Central memory CD8-positive, alpha-beta T cell (primary cell): Measurements from ENCODE around the gene TRIM58.

Source experiments
- ATAC-seq: fragments of 150-1000 bp; cut with Tn5 transposase; replicated peaks from 2 replicates; pipeline ENCODE4 v1.10.0; 2022; ENCODE audit warnings: mild to moderate bottlenecking, moderate FRiP score, moderate number of reproducible peaks; ENCODE audit not compliant: poor library complexity, severe bottlenecking; ENCODE audit errors: extremely low read depth
- DNase-seq, 2 donors: peaks; one replicate each; pipeline ENCODE4 v3.0.0; 2021; ENCODE audit warnings: low spot score in 2 of 2
- H3K27ac Mint-ChIP-seq: one replicate; pipeline ENCODE4 v1.8.0; 2022; ENCODE audit warnings: low read depth, mild to moderate bottlenecking, moderate library complexity, mixed read lengths
- H3K27me3 Mint-ChIP-seq: one replicate; pipeline ENCODE4 v1.8.0; 2022; ENCODE audit warnings: mixed read lengths
- H3K36me3 Mint-ChIP-seq: one replicate; pipeline ENCODE4 v1.8.0; 2022; ENCODE audit warnings: mild to moderate bottlenecking, moderate library complexity, mixed read lengths; ENCODE audit not compliant: insufficient read depth
- H3K4me1 Mint-ChIP-seq: one replicate; pipeline ENCODE4 v1.8.0; 2022; ENCODE audit warnings: mixed read lengths
- H3K4me3 Mint-ChIP-seq: one replicate; pipeline ENCODE4 v1.8.0; 2022; ENCODE audit warnings: mild to moderate bottlenecking, moderate library complexity, mixed read lengths
- H3K9me3 Mint-ChIP-seq: one replicate; pipeline ENCODE4 v1.8.0; 2022; ENCODE audit warnings: mixed read lengths

TRIM58 gene

GRCh38 chr1:247905910-247906503, 49.0 kb downstream of the TRIM58 start:
- H3K9me3 Mint-ChIP-seq, result peaks cover 6% of the 10 kb centered on the region
- H3K36me3 Mint-ChIP-seq, result peaks cover 3% of the 10 kb centered on the region
- no peaks in the 10 kb centered on the region for H3K27me3 Mint-ChIP-seq
- DNase-seq (no peak), ATAC-seq (no peak)
- H3K4me3 Mint-ChIP-seq, result peak overlapping the region; percentile 86
- H3K27ac Mint-ChIP-seq, result peak overlapping the region; percentile 99
- peaks cover 25% of the 10 kb centered on the region for H3K4me1 Mint-ChIP-seq

- H3K27me3 Mint-ChIP-seq, result no peaks in the 10 kb centered on the region
- H3K9me3 Mint-ChIP-seq, result peaks cover 6% of the 10 kb centered on the region
- H3K36me3 Mint-ChIP-seq, result peaks cover 3% of the 10 kb centered on the region
- DNase-seq (no peak), ATAC-seq (no peak)
- peak overlapping the region; percentile 99 for H3K27ac Mint-ChIP-seq
- peak overlapping the region; percentile 86 for H3K4me3 Mint-ChIP-seq
- peaks cover 25% of the 10 kb centered on the region for H3K4me1 Mint-ChIP-seq
Measured at GRCh38 chr1:247906504-247907047, 49.6 kb downstream of the TRIM58 start.

GRCh38 chr1:247908766-247909165, 51.8 kb downstream of the TRIM58 start:
- Mint-ChIP-seq H3K36me3 (peaks cover 3% of the 10 kb centered on the region), H3K27me3 (peaks cover 12% of the 10 kb centered on the region), H3K4me3 (no peak overlapping the region), H3K27ac (no peak overlapping the region), H3K4me1 (peaks cover 25% of the 10 kb centered on the region), H3K9me3 (peaks cover 6% of the 10 kb centered on the region)
- no peak for ATAC-seq
- no peak for DNase-seq

GRCh38 chr1:247913786-247914185, 56.8 kb downstream of the TRIM58 start:
- Mint-ChIP-seq H3K27me3 (peaks cover 20% of the 10 kb centered on the region), H3K9me3 (no peaks in the 10 kb centered on the region), H3K4me1 (no peaks in the 10 kb centered on the region), H3K27ac (no peak overlapping the region), H3K36me3 (no peaks in the 10 kb centered on the region), H3K4me3 (no peak overlapping the region)
- ATAC-seq, result no peak
- no peak for DNase-seq

- Mint-ChIP-seq H3K9me3 (no peaks in the 10 kb centered on the region), H3K4me1 (no peaks in the 10 kb centered on the region), H3K36me3 (no peaks in the 10 kb centered on the region), H3K4me3 (no peak overlapping the region), H3K27ac (no peak overlapping the region), H3K27me3 (peaks cover 20% of the 10 kb centered on the region)
- no peak for ATAC-seq
- no peak for DNase-seq
Measured at GRCh38 chr1:247914941-247915662, 58.1 kb downstream of the TRIM58 start.

- DNase-seq (no peak), ATAC-seq (no peak)
- Mint-ChIP-seq H3K27me3 (peaks cover 7% of the 10 kb centered on the region), H3K4me1 (no peaks in the 10 kb centered on the region), H3K36me3 (no peaks in the 10 kb centered on the region), H3K9me3 (no peaks in the 10 kb centered on the region), H3K27ac (no peak within 1 kb of the TSS), H3K4me3 (no peak within 1 kb of the TSS)
Measured at GRCh38 chr1:247919952-247920351, 63.0 kb downstream of the TRIM58 start, which contains the start of gene OR2T8. OR2T8 (plus strand) TSS chr1:247920252; CDS start chr1:247921018, 766 bp downstream.

GRCh38 chr1:247923941-247924340, 67.0 kb downstream of the TRIM58 start:
- H3K9me3 Mint-ChIP-seq, result no peaks in the 10 kb centered on the region
- no peaks in the 10 kb centered on the region for H3K4me1 Mint-ChIP-seq
- H3K36me3 Mint-ChIP-seq, result no peaks in the 10 kb centered on the region
- H3K27me3 Mint-ChIP-seq, result no peaks in the 10 kb centered on the region
- no peak overlapping the region for H3K27ac Mint-ChIP-seq
- no peak for ATAC-seq
- no peak for DNase-seq
- H3K4me3 Mint-ChIP-seq, result no peak overlapping the region

GRCh38 chr1:247924868-247925267, 67.9 kb downstream of the TRIM58 start, which contains the start of gene OR2AJ1:
OR2AJ1 (plus strand) TSS chr1:247924889; CDS start chr1:247933769, 8,880 bp downstream.
- ATAC-seq (no peak), DNase-seq (no peak)
- Mint-ChIP-seq H3K27me3 (no peaks in the 10 kb centered on the region), H3K9me3 (no peaks in the 10 kb centered on the region), H3K4me3 (no peak within 1 kb of the TSS), H3K36me3 (peaks cover 1% of the 10 kb centered on the region), H3K4me1 (no peaks in the 10 kb centered on the region), H3K27ac (no peak within 1 kb of the TSS)
